ENCODE measurements around the gene IFT80.
"Not testable (repeated sequence)": the region's sequence is repeated elsewhere in the genome, so short reads cannot be mapped to it uniquely, and the experiment has no call there.

IFT80 gene

DNA sequence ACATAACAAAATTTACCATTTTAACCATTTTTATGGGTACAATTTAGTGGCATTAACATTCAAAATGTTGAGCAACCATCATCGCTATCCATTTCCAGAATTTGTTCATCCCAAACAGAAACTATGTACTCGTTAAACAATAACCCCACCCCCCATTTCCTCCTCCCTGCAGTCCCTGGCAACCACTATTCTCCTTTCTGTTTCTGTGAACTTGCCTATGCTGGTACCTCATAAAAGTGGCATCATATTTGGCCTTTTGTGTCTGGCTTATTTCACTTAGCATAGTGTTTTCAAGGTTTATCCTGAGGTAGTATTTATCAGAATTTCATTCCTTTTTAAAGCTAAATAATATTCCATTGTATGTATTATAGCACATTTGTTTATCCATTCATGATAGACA lies 141.4 kb downstream of the IFT80 start:
- no peak for DNase-seq

DNA sequence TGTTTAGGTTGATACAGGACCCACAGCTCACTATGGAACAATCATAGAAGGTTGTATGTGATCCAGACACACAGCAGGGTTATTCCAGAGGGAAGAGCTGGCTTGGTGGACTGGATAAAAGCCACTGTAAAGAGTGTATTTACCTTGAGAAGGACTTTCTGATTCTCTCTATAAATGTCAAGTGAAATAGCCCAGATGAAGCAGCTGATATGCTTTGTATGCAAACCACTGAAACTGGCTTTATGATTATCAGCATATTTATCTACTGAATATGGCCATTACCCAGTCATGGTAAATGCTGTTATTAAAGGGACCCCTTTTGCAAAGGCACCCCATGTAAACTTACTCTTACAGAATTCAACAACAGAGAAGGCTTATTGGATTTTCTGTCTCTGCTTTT lies 145.7 kb downstream of the IFT80 start:
- no peak for DNase-seq

DNA sequence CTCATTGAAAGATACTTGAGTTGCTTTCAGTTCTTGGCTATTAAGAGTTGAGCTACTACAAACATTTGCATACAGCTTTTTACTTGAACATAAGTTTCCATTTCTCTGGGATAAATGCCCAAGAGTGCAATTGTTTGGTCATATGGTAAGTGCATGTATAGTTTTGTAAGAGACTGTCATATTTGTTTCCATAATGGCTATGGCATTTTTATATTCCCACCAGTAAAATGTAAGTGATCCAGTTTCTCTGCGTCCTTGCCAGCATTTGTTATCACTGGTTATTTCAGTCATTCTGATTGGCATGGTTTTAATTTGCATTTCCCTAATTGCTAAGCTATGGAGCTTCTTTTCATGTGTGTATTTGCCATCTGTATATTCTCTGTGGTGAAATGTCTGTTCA lies 151.3 kb downstream of the IFT80 start:
- no peak for DNase-seq

DNA sequence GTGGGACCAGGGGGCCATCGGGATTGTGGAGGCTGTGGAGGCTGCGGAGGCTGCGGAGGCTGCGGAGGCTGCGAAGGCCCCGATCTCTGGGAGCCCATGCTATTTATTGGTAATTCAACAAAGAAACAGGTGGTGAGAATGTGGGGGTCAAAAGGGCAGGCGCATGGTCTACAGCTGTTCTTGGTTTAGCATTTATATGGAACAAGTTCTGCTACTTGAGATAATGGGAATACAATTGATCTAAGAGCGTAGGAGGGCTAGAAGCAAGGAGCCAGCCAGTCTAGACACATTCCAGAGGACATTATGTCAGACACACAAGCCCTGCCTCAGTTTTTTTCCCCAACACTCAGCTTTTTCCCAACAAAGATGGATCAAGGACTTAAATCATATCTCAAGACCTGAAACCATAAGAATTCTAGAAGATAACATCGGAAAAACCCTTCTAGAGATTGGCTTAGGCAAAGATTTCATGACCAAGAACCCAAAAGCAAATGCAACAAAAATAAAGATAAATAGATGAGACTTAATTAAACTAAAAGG lies 153.7 kb downstream of the IFT80 start:
- DNase-seq: no peak

DNA sequence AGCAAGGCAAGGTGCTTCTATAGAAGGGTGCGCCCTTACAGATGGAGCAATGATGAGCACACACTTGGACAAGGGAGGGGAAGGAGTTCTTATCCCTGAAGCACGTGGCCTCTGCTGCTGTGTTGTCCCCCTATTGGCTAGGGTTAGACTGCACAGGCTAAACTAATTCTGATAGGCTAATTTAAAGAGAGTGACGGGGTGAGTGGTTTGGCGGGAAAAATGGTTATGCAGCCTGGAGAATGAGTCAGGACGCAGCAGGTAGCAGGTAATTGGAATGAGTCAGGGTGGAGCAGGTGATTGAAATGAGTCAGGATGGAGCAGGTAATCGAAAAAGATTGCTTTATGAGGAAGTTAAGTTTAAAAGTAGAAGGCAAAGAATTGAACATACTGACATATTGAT lies 158.3 kb downstream of the IFT80 start:
- not testable (repeated sequence) for DNase-seq

DNA sequence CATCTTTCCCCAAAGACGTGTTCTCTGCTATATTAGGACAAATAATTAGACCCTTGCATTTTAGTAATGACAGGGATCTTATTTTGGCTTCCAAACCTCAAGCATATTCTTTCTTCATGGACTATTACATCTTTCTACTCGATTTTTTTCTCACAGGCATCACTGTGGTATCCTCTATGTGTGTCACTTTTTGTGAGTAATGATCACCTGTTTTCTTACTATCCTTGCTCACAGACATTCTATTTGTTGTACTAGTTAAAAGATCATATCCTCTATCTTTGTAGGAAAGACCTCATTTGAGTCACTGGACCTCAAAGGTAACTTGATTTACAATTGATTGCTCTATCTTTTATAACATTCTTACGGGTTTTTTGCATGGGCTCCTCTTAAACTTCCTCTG lies 167.0 kb downstream of the IFT80 start:
- DNase-seq: no peak

DNA sequence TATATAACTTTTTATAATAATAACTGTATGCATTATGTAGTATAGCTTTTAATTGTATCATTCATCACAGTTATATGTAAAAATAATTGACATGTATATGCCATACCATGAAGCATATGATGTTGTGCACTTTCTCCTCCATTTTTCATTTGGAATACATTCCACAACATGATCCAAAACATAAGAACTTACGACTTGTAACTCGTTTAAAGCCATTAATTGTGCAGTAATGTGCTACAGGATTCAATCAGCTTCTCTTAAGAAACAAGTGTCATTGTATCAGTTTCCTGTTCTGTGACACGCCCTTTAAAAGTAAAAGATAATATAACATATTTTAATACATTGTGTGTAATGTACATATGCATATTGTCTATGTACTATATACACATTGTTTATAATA lies 171.6 kb downstream of the IFT80 start:
- DNase-seq: no peak

DNA sequence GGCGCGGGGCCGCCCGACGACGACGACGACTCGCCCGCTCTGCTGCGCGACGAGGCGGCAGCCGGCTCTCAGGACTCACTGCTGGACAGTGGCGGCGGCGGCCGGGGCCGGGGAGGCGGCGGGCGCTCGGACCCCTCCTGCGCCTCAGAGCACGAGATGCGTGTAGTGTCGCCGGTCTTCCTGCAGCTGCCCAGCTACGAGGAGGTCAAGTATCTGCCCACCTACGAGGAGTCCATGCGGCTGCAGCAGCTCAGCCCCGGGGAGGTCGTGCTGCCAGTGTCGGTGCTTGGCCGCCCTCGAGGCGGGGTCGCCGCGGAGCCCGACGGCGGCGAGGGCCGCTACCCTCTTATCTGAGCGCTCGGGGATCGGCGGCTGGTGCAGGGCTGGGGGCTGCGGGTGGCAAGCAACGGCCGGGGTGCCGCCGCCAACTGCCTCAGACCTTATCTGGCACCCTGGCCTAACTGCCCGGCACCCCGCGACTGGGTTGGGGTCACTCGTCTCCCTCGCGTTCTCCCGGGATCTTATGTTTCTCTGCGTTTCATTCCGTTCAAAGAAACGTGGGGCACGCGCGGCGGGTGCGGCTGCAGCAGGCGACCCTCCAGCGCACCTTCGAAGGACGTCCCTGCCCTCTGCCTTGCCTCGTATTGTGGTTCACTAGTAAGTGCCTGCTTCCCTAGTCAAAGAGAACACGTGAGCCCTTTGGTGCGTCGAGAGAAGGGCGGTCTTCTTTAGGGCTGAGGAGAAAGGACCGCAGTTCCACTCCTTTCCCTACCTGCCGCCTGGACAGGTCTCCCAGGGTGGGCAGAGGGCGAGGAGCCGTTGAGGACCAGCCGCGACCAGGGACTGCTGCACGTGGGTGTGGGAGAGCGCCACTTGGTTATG lies 172.8 kb downstream of the IFT80 start:
- no peak for DNase-seq

DNA sequence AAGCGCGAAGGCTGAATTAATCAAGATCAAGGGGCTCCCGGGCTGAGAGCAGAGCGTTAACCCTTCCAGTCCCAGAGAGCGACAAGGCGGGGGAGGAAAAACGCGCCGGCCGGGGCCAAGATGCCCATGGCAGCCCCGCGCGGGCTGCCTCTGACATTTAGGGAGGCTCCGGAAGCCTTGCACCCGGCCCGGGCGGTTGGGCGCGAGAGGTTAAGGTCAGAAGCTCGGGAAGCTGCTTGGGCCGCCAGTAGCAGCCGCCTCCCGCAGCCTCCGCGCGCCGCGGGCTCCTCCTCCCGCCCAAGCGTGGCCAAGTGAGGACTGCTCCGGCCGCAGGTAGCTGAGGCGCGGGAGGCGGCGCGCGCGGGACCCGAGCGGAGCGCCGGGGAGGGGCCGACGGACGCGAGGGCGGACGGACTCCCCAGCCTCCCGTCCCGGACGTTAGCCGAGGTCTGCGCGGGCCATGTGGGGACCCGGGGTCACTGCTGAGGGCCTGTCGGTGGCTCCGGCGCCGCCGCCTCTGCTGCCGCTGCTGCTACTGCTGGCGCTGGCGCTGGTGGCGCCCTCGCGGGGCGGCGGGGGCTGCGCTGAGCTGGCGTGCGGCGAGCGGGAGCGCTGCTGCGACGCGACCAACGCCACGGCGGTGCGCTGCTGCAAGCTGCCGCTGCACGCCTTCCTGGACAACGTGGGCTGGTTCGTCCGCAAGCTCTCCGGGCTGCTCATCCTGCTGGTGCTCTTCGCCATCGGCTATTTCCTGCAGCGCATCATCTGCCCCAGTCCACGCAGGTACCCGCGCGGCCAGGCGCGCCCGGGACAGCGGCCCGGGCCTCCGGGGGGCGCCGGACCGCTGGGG lies 173.6 kb downstream of the IFT80 start, which contains the start of gene C3orf80:
Gene C3orf80 (plus strand): TSS at position 247 of the 850 bp plus-strand sequence. CDS start 214 bp downstream, at position 461.
- peak; percentile 46 for DNase-seq

DNA sequence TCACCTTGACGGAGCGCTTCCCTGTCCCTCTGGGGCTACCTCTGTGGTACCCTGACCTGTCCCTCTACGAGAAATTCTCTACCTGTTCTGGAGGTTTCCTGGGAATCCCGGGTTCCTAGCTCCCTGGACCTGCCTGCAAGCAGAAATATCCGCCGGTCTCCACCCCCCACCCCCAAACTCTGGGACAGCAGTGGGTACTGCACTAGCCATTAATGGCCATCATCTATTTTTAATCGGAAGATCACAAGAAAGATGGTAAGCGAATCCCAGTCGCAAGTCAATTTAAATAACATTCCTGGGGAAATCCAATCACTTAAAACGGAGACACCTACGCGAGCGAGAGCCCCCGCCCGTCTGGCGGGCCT lies 174.2 kb downstream of the IFT80 start:
- DNase-seq: no peak

DNA sequence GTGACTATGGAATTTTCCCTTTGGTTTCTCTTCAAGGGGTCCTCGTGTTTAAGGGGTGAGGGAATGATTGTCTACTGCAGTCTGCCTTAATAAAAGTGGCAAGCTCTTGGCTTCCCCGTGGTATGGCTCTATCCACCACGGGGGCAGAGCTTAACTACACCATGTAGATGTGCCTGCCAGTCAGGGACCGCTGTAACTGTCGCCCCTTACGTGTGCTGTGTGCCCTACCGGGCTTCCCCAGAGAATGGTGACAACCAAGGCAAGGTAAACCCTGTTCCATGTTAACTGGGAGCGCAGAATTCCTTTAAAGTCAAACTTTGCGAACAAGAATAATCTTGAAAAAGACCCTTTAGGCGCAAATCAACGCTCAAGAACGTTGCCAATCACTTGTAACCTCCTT lies 174.8 kb downstream of the IFT80 start:
- DNase-seq: no peak

DNA sequence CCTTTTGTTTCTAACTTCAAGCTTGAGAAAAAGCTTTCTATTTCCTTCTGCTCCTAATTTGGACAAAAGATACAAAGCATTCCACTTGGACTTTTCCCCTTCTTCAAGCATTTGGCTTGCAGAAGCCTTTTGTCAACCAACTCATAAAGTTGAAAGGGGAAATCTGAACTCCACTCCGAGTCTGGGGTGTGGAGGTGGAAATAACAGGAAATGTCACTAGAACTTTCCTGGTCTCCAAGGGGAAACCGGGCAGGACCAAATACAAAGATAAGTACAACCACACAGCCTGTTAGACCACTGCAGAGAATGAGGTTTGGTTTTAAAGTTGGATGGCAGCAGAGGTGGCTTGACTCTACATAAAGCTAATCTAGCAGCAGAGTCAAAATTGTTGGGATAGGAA lies 178.0 kb downstream of the IFT80 start:
- DNase-seq: no peak

DNA sequence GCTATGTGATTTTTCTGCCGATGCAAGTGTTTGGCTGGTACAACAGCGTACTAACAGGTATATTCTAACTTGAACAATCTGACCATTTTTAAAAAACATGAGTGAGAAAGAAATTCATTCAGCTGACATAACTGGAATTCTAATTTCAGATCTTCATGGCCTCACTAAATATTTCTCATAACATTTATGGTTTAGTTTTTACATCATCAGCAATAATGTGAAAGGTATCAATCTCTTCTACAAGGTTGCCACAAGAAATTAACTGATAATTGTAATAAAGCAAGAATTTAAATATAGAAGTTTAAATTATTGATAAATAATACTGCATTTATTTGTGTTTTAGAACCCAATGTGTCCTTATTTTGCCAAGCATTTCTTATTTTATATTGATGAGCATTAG lies 179.0 kb downstream of the IFT80 start:
- no peak for DNase-seq

DNA sequence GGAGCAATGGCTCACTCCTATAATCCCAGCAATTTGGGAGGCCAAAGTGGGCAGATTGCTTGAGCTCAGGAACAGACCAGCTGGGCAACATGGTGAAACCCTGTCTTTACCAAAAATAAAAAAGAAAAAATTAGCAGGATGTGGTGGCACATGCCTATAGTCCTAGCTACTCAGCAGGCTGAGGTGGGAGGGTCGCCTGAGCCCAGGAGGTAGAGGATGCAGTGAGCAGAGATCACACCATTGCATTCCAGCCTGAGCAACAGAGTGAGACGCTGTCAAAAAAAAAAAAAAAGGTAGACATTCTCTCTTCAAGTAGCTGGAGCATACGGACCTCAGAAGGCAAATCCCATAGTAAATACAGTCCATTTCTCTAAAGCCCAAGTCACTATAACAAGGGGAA lies 180.9 kb downstream of the IFT80 start:
- DNase-seq: no peak

DNA sequence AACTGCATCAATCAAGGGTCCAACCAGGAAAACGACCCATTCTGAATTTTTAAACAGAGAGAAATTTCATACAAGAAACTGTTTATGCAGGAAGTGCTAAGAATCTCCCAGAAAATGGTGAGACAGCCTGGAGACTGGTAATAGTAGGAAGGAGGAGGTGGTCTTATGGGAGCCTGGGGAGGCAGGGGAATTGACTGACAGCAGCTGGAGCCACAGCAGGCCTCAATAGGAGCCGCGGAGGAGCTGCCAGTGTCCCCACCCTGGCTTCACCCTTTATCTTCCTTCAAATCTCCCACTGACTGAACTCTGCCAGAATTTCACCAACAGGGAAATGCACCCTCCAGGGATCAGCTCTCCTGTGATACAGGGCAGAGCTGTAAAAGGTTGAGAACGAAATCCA lies 181.3 kb downstream of the IFT80 start:
- DNase-seq: no peak

DNA sequence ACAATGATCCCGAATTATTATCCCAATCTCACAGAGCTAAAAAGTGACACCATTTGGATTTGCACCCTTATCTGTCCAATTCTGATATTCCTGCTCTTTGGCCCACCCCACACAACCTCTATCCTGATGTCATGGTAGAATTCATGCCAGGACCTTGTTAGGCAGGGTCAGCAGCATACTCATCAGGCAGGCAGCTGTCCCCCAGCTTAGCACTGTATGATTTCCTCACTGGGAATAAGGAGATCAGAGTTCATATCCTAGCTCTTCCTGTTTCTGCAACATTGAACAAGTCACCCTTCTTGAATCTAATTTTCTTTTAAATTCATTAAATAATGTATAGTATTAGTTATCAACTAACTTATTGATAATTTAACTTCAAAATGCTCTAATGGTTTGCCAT lies 185.8 kb downstream of the IFT80 start:
- DNase-seq: no peak

DNA sequence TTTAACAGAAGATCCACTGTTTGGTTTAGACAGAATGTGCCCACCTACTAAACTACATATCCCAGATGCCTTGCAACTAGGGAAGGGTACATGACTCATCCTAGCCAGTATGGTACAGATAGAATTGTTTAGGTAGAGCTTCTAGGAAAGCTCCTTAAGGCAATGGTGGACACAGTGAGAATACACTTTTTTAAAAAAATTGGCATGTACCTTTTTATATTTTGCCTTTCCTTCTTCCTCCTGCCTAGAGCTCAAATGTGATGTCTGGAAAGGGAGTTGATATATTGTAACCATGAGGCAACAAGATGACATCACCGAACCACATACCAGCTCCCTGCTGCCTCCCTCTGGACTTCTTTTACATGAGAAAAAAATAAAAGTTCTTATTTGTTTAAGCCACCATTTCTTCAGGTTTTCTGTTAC lies 188.2 kb downstream of the IFT80 start:
- DNase-seq: no peak

DNA sequence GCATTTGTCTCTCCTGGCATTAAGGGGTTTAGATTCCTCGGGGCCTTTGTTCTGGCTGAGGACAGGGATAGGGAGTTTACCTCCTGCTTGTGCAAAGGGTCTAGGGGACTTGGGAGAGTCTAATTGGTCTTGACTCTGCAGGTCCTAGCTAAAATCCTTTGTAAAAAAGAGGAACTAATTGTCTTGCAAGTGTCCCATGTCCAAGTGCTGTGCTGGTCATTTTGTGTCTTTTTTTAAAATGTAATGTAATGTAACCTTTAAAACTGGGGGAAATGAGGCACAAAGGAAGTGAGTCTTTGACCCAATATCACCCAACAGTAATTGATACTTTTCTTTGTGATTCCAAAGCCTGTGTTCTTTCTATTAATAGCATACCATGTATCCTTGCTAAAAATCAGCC lies 188.7 kb downstream of the IFT80 start:
- DNase-seq: no peak

Data from NCI-H524 treated with DMSO at 0.1 percent for 48 hours (cell line).